GM12878 (cell line): ENCODE results near the gene RHOB. TPM values are rescaled to one million over a fixed set of nuclear protein-coding genes. Genes with fewer than 3 reads are reported as not detected.

Experiments
- ATAC-seq: fragments of 200-7000 bp; cut with Tn5 transposase; 3 replicates; pipeline ENCODE4 v1.9.1; 2020; ENCODE audit warnings: mild to moderate bottlenecking, moderate library complexity
- BruUV-seq: library from RNA; stranded (reverse); fragments of 400-500 nt; replicated peaks from 2 replicates; lab custom pipeline; 2021; lab: Mats Ljungman, UMichigan
- CTCF ChIA-PET: fragments of 300-600 bp; sonication (Branson Sonifier 250); formaldehyde crosslinking; extraction: SDS; loops from one replicate; lab custom pipeline; 2021; ENCODE audit warnings: inconsistent platforms; lab: Yijun Ruan, JAX
- POLR2A ChIA-PET: fragments of 350-600 bp; formaldehyde crosslinking; extraction: SDS; loops from one replicate; lab custom pipeline; 2021; ENCODE audit warnings: inconsistent platforms; lab: Charles Lee
- RAD21 ChIA-PET: fragments of 300-600 bp; sonication (Branson Sonifier 250); formaldehyde crosslinking; loops from one replicate; lab custom pipeline; 2023; ENCODE audit warnings: antibody characterized with exemption; ENCODE audit not compliant: unreplicated experiment; lab: Charles Lee
- SMC1A ChIA-PET: fragments of 300-600 bp; sonication (Branson Sonifier 250); formaldehyde crosslinking; loops from one replicate; lab custom pipeline; 2023; ENCODE audit not compliant: unreplicated experiment, uncharacterized antibody; lab: Charles Lee
- DNase-seq: peaks from one replicate; pipeline ENCODE4 v3.0.0-alpha.2; 2011; ENCODE audit warnings: low read depth, low spot score
- FAIRE-seq: peaks from 3 replicates; lab custom pipeline; 2011; peaks lifted over from hg19 to GRCh38; lab: Jason Lieb, UNC
- H2AFZ ChIP-seq: 2 replicates; pipeline ENCODE4 v1.6.0; 2011; ENCODE audit warnings: low read depth, low read length, control low read depth; ENCODE audit not compliant: control insufficient read depth
- H3K27ac ChIP-seq: 2 replicates; pipeline ENCODE4 v1.5.1; 2011; ENCODE audit warnings: control low read depth; ENCODE audit not compliant: control insufficient read depth, insufficient read depth
- H3K27me3 ChIP-seq, 2 experiments: replicated peaks in 1 of 2; 2 replicates each; pipeline versions ENCODE4 v1.6.0 to v1.6.1; 2011; ENCODE audit warnings: low read length in 1 of 2; ENCODE audit not compliant: control insufficient read depth in 2 of 2, insufficient read depth in 2 of 2
- H3K36me3 ChIP-seq, 2 experiments: 2 replicates each; pipeline ENCODE4 v1.5.1; 2011; ENCODE audit warnings: low read length in 1 of 2; ENCODE audit not compliant: control insufficient read depth in 2 of 2, insufficient read depth in 2 of 2
- H3K4me1 ChIP-seq: 2 replicates; pipeline ENCODE4 v1.6.1; 2011; ENCODE audit warnings: mild to moderate bottlenecking, low read length, moderate library complexity, mixed read lengths; ENCODE audit not compliant: control insufficient read depth, insufficient read depth
- H3K4me2 ChIP-seq: 2 replicates; pipeline ENCODE4 v1.6.0; 2011; ENCODE audit warnings: control low read depth; ENCODE audit not compliant: control insufficient read depth, insufficient read depth
- H3K4me3 ChIP-seq: fragments of 200-600 bp; sonication (generic); 2 replicates; pipeline ENCODE4 v1.5.1; 2016
- H3K79me2 ChIP-seq: 2 replicates; pipeline ENCODE4 v1.6.0; 2011; ENCODE audit warnings: low read length; ENCODE audit not compliant: control insufficient read depth, insufficient read depth
- H3K9ac ChIP-seq: 2 replicates; pipeline ENCODE4 v1.8.0; 2011; ENCODE audit warnings: low read length, control low read depth, mixed read lengths; ENCODE audit not compliant: control insufficient read depth, insufficient read depth
- H3K9me3 ChIP-seq: replicated peaks from 3 replicates; pipeline ENCODE4 v1.5.1; 2011; ENCODE audit warnings: mild to moderate bottlenecking, low read length; ENCODE audit not compliant: control insufficient read depth, insufficient read depth
- H4K20me1 ChIP-seq: 2 replicates; pipeline ENCODE4 v1.6.0; 2011; ENCODE audit not compliant: control insufficient read depth, insufficient read depth
- ATF2 ChIP-seq: IDR thresholded peaks from 2 replicates; pipeline ENCODE4 v1.6.1; 2012; ENCODE audit warnings: low read length, inconsistent platforms
- CTCF ChIP-seq, 3 experiments: IDR thresholded peaks in 2 of 3; conservative IDR thresholded peaks in 1 of 3; 2 replicates each; pipeline ENCODE4 v1.5.1; 2011; ENCODE audit warnings: low read depth in 3 of 3, low read length in 3 of 3, mild to moderate bottlenecking in 3 of 3, control low read depth in 2 of 3, moderate library complexity in 2 of 3, inconsistent platforms in 1 of 3, mixed read lengths in 1 of 3; ENCODE audit not compliant: control insufficient read depth in 2 of 3, insufficient read depth in 1 of 3; ENCODE audit errors: extremely low read depth in 1 of 3
- PKNOX1 ChIP-seq: fragments of 450-650 bp; IDR thresholded peaks from 2 replicates; pipeline ENCODE4 v1.6.1; 2016; ENCODE audit warnings: mild to moderate bottlenecking
- RAD21 ChIP-seq: IDR thresholded peaks from 2 replicates; pipeline ENCODE4 v1.6.1; 2011; ENCODE audit warnings: mild to moderate bottlenecking, low read depth, low read length, moderate library complexity; ENCODE audit not compliant: insufficient read depth
- ZNF274 ChIP-seq: IDR thresholded peaks from one replicate; pipeline ENCODE4 v1.8.0; 2011; ENCODE audit not compliant: insufficient read length, insufficient read depth
- WGBS: methylation state at CpG from one replicate; pipeline ENCODE4 v1.1.6; 2016; ENCODE audit warnings: low lambda C conversion rate; ENCODE audit not compliant: insufficient replicate concordance, insufficient coverage; ENCODE audit errors: missing lambda C conversion rate; 5-methylcytosine and 5-hydroxymethylcytosine counted together
- in situ Hi-C: fragments of 300-500 bp; cut with MboI; formaldehyde crosslinking; loops from 9 replicates; pipeline ENCODE4 v1.14.3; 2018; ENCODE audit warnings: mixed read lengths
- intact Hi-C: fragments of 100-400 bp; cut with micrococcal nuclease; formaldehyde crosslinking; loops from one replicate; pipeline ENCODE4 v1.14.2; 2022; ENCODE audit not compliant: unreplicated experiment
- polyA plus RNA-seq, 11 experiments: library from polyadenylated mRNA; depleted of rRNA in 4 of 11; unstranded in 6 of 11; stranded (reverse) in 5 of 11; fragments of >200 nt; fragmentation: Nextera tagmentation in 4 of 11; fragmentation: Illumina TruSeq in 1 of 11; extraction: Ambion mirVana in 4 of 11; extraction: Trizol in 1 of 11; gene quantifications; 1 replicate in 1 of 11; 2 replicates in 10 of 11; pipeline versions ENCODE4 v1.2.1 to v1.2.3, GENCODE V29; 2011 to 2016; ENCODE audit warnings: inconsistent platforms in 2 of 11, missing spikeins in 2 of 11, low read depth in 1 of 11
- total RNA-seq, 4 experiments: library from RNA; depleted of rRNA in 3 of 4; stranded (reverse); fragments of >200 nt in 3 of 4; fragmentation: Illumina TruSeq in 1 of 4; extraction: Trizol in 1 of 4; gene quantifications; 2 replicates each; pipeline versions ENCODE4 v1.2.1 to v1.2.3, GENCODE V29; 2013 to 2021

Gene RHOB
- total and polyA plus RNA-seq, 10 of the 15 experiments (the other 5 are each of a cell fraction or from before 2014, with no cell fraction given) = 0.03 to 4.5 (median 1.2) TPM

DNA sequence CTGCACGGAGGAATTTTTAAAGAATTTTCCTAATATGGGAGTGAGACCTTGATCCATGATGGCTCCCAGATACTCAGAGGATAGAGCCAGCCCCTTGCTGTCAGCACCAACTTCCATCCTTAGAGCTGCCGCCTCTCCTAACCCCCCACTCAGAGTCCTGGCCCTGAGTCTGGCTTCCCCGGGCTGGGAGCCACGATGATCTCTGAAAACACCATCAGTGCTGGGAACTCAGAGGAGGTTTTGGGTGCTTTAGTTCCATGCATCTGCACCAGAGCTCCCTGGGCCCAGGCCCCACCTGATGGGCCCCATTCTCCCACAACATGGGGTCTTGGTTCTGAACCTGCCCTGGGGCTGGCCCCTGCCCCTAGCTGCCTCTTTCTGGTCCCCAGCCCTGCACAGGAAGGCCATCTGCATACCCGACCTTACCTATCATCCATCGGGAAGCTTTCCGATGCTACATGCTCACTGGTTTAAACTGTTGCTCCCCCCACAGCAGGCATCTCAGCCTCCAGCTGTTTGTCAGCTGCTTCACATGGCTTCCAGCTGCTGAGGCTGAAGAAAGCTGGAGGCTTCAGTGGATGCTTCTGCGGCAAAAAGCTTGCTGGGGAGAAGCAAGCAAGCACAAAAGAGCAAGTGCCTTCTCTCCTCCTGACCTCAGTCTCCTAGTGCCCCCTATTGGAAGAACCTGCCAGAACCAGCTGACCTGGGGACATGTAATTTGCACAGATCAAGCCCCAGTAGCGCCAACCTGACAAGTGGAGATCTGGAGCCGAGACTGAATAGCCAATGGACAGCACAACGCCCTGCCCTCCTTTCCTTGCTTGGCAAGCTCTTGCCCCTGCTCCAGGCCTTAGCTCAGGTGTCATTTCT, 24.2 kb upstream of the RHOB start:
- FAIRE-seq (no peak), ATAC-seq (no peak), DNase-seq (no peak)
- H3K9me3 ChIP-seq = no peaks in the 10 kb centered on the region
- intact Hi-C loops (no loop called here), in situ Hi-C loops (no loop called here)
- ChIA-PET CTCF (interaction anchor here (0.6 to 10.6 kb wide), 16 partner anchors 10 to 220 kb away, joined by 3 to 148 read pairs (median 4); no protein-coding TSS in a partner anchor), RAD21 (interaction anchor here (0.8 to 6.1 kb wide), 5 partner anchors 10 to 228 kb away, joined by 3 to 44 read pairs (median 4); partner anchors contain the start of gene HS1BP3), POLR2A (no interaction called here), SMC1A (interaction anchor here (0.8 to 4.6 kb wide), 11 partner anchors 10 to 238 kb away, joined by 3 to 46 read pairs (median 3); no protein-coding TSS in a partner anchor)
- H3K36me3 ChIP-seq = no peaks in the 10 kb centered on the region
- H2AFZ ChIP-seq = no peak overlapping the region
- no peaks in the 10 kb centered on the region for H3K79me2 ChIP-seq
- H3K4me2 ChIP-seq = no peak overlapping the region
- H3K27me3 ChIP-seq = no peaks in the 10 kb centered on the region
- H3K27ac ChIP-seq = no peak overlapping the region
- H3K9ac ChIP-seq = no peak overlapping the region; the same call in 1 of the 2 replicates
- WGBS = 83% methylated on average over 11 of the region's 11 CpGs
- H3K4me1 ChIP-seq = peaks cover 26% of the 10 kb centered on the region
- TF ChIP-seq ZNF274 = no peak
- no peak for TF ChIP-seq PKNOX1
- TF ChIP-seq CTCF (IDR thresholded peaks at IDR 0.05 in 2 of 3, conservative IDR thresholded peaks at IDR 0.05 in 1 of 3; ENCODE audit: control insufficient read depth in 2 of 3, extremely low read depth in 1 of 3, insufficient read depth in 1 of 3, low read depth in 3 of 3, low read length in 3 of 3) = peak; percentile 13 to 34 (median 29); a peak in 4 of 6 replicates
- TF ChIP-seq RAD21 = peak; percentile 52
- no peak for TF ChIP-seq ATF2
- H3K4me3 ChIP-seq = no peak overlapping the region
- no peaks in the 10 kb centered on the region for H4K20me1 ChIP-seq
- BruUV-seq = no TSS peak
